22Rv1 (cell line): ENCODE data around the gene IFITM2.
"Not testable (repeated sequence)": the region's sequence is repeated elsewhere in the genome, so short reads cannot be mapped to it uniquely, and the experiment has no call there.

ENCODE experiments used
- H3K27ac ChIP-seq: fragments of 450-650 bp; 2 replicates; pipeline ENCODE4 v1.5.1; 2017
- CTCF ChIP-seq: fragments of 450-650 bp; IDR thresholded peaks from 2 replicates; pipeline ENCODE4 v1.5.1; 2017; ENCODE audit warnings: mild to moderate bottlenecking
- ZFX ChIP-seq: fragments of 450-650 bp; IDR thresholded peaks from 2 replicates; pipeline ENCODE4 v1.6.1; 2017; ENCODE audit warnings: antibody characterized with exemption, borderline replicate concordance

IFITM2 gene

GRCh38 chr11:304061-304506 is 3.5 kb upstream of the IFITM2 start:
- no peak overlapping the region for H3K27ac ChIP-seq
- no peak for TF ChIP-seq CTCF
- TF ChIP-seq ZFX = no peak

DNA sequence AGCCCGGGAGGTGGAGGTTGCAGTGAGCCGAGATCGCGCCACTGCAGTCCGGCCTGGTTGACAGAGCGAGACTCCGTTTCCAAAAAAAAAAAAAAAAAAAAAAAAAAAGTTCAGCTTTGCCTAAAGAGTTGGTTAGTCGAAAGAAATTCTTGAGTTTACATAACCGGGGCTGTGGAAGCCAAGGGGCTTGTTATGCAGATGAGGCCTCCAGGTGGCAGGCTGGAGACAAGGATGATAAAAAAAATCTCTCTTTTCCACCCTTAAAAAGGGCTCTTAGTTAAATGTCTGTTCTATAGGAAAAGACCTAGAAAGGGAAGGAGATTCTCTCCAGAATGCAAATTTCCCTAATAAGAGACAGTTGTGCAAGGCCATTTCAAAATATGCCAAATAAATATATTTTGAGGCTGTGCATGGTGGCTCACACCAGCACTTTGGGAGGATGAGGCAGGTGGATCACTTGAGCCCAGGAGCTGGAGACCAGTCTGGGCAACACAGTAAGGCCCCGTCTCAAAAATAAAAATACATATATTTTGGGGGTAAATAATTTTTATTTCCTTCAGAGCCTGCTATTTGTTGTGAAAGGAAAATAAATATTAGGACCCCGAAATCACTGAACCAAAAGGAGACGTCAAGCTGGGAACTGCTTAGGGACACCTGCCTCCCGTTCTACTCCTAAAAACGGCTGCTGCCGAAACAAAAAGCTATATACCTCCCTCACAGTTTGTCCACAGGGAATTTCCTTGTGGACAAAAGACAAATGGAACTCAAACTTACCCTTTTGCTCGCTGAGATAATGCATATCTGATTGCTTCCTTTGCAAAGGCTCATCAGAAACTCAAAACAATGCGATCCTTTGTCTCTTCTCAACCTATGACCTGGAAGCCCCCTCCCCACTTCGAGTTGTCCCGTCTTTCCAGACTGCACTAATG is 2.4 kb upstream of the IFITM2 start:
- H3K27ac ChIP-seq = no peak overlapping the region

DNA sequence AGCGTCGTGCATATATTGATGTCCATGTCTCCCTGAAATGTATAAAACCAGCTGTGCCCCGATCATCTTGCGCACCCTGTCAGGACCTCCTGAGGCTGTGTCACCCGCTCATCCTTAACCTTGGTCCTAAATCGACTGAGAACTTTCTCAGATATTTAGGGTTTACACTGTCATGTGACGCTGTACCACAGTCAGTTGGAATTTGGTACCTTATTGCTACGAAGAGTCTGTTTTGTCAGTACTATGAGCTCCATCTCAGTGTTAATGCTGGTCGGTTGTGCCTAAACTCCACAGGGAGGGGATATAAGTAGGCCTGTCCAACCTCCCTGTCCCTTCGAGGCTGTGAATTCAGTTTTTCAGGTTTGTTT is 1.8 kb upstream of the IFITM2 start:
- no peak overlapping the region for H3K27ac ChIP-seq
- no peak for TF ChIP-seq CTCF
- no peak for TF ChIP-seq ZFX

More for the DNA sequence above, 2.4 kb upstream of the IFITM2 start:
- TF ChIP-seq CTCF (peak; percentile 80), ZFX (no peak)

DNA sequence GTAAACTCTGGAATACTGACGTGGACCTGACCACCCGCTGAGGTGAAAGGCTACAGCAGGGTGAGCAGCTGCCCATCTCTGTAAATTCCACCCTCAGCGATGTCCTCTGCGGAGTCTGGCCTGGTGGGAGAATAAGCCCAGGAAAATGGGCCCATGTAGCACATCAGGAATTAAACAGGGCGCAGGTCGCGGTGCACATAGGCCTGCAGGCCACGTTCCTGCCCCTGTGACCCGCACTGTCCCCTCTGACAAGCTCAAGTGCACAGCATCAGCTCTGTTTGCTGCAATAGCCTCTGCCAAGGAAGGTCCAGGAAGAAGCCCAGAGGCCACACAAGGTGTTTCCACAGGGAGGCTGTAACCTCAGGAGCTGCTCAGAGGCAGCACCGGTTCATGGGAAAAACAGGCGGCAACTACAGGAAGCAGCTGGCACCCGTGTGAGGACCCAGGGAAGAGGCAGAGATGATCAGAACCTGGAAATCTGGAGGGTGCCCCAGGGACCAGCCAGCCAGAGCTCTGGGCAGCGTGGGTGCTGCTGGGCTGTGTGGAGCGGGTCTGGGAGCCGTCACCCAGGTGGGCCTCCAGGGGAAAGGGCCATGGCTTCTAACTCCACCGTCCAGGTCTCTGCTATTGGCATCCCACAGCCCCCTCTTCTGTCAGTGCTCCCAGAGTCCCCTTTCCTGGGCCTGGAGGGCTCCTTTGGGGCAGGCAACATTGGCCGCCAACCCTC is 808 bp upstream of the IFITM2 start:
- TF ChIP-seq CTCF (no peak), ZFX (no peak)
- H3K27ac ChIP-seq = no peak overlapping the region

GRCh38 chr11:308740-309665 is 1.4 kb downstream of the IFITM2 start:
- not testable (repeated sequence) for H3K27ac ChIP-seq

GRCh38 chr11:309979-310572 is 2.5 kb downstream of the IFITM2 start:
- H3K27ac ChIP-seq = not testable (repeated sequence)

DNA sequence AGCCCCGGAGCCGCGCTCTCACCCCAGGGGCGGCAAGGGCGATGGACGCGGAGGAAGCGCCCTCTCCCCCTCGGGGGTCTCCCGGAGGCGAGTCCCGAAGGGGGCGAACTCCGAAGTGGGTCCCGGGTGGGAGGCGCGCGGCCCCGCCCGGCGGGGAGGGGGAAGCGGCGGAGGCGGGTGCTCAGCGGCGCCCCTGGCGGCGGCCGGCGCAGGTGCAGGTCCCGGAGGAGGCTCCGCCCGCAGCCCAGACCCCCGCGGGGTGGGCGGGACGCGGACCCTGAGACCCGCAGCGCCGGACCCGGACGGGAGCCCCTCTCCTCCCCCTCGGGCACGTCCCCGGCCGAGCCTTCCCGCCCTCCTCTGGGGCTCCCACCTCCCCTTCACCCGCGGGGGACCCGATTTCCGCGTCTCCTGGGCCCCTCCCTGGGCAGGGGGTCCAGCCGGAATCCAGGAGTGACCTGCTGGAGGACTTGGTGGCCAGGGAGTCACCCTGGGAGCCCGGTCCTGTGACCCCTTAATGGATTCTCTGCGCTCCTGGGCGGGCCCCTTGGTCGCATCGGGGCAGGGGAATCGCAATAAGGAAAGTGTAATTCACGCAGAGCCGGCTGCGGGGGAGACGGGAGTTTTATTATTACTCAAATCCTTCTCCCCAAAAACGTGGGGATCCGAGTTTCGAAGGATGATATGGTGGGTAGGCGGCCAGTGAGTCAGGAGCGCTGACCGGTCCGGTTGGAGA is 3.6 kb downstream of the IFITM2 start:
- not testable (repeated sequence) for H3K27ac ChIP-seq
